ENCODE data around the gene RAET1G.

GRCh38 chr6:149891259-149891658 is 31.7 kb downstream of the RAET1G start:
- TF ChIP-seq CTCF (IDR thresholded peaks at IDR 0.05) (no peak), POLR2A (IDR thresholded peaks at IDR 0.05) (no peak)
